ENCODE measurements around the gene NSMCE1. TPM values are rescaled to one million over a fixed set of nuclear protein-coding genes. Genes with fewer than 3 reads are reported as not detected.

NSMCE1 gene
- total and polyA plus RNA-seq, 4 donors: 16.5 to 39.0 (median 21.7) TPM

- TF ChIP-seq REST (IDR thresholded peaks at IDR 0.05): no peak
- no peak for TF ChIP-seq TAF1 (conservative IDR thresholded peaks at IDR 0.05)
- TF ChIP-seq JUND (IDR thresholded peaks at IDR 0.05): no peak
- no peak for TF ChIP-seq ATF3 (IDR thresholded peaks at IDR 0.05)
- TF ChIP-seq SP1 (IDR thresholded peaks at IDR 0.05): no peak
- no peak for TF ChIP-seq NR2F2 (IDR thresholded peaks at IDR 0.05)
- no peak for TF ChIP-seq GABPA (IDR thresholded peaks at IDR 0.05 in 1 of 2, conservative IDR thresholded peaks at IDR 0.05 in 1 of 2)
- no peak for TF ChIP-seq ZBTB33 (IDR thresholded peaks at IDR 0.05)
- no peak for TF ChIP-seq CTCF (IDR thresholded peaks at IDR 0.05; ENCODE audit: low read depth, low read length, missing input control)
- no peak for TF ChIP-seq RAD21 (IDR thresholded peaks at IDR 0.05)
- no peak for TF ChIP-seq FOXA2 (IDR thresholded peaks at IDR 0.05)
- no peak for TF ChIP-seq HNF4A (conservative IDR thresholded peaks at IDR 0.05)
- TF ChIP-seq EGR1 (IDR thresholded peaks at IDR 0.05; ENCODE audit: low read depth in 2 of 2): no peak
- no peak for TF ChIP-seq YY1 (IDR thresholded peaks at IDR 0.05)
- TF ChIP-seq MAX (IDR thresholded peaks at IDR 0.05): no peak
- no peak for TF ChIP-seq RXRA (IDR thresholded peaks at IDR 0.05)
- TF ChIP-seq FOXA1 (IDR thresholded peaks at IDR 0.05): no peak
- no peak for TF ChIP-seq HNF4G (IDR thresholded peaks at IDR 0.05)
- DNase-seq (ENCODE audit: low spot score): no peak
- 71% methylated on average over 4 of the region's 4 CpGs for WGBS
- H3K4me3 ChIP-seq (ENCODE audit: low read depth in 1 of 3, low read length in 3 of 3): no peak overlapping the region
- H3K4me1 ChIP-seq (ENCODE audit: control insufficient read depth in 4 of 4, insufficient read depth in 4 of 4, low read length in 3 of 4): peaks cover 0 to 8% (median 6%) of the 10 kb centered on the region in 4 donors
- no peak overlapping the region for H3K9ac ChIP-seq (ENCODE audit: low read depth in 1 of 2, low read length in 2 of 2)
- H3K27ac ChIP-seq (ENCODE audit: low read depth in 1 of 2, low read length in 2 of 2): no peak overlapping the region
- peaks cover 0 to 14% (median 10%) of the 10 kb centered on the region in 4 donors for H3K36me3 ChIP-seq (ENCODE audit: control insufficient read depth in 4 of 4, insufficient read depth in 3 of 4, low read depth in 1 of 4, low read length in 3 of 4)
- no peaks in the 10 kb centered on the region for H3K9me3 ChIP-seq (ENCODE audit: control insufficient read depth in 4 of 4, low read length in 3 of 4)
- no peaks in the 10 kb centered on the region for H3K27me3 ChIP-seq (ENCODE audit: control insufficient read depth in 4 of 4, insufficient read depth in 4 of 4, low read length in 3 of 4)
These were observed 8.9 kb downstream of the NSMCE1 start for GRCh38 chr16:27259710-27260109.
